ENCODE measurements around the gene CCDC127. TPM values are rescaled to one million over a fixed set of nuclear protein-coding genes. Genes with fewer than 3 reads are reported as not detected.
"Not testable (repeated sequence)": the region's sequence is repeated elsewhere in the genome, so short reads cannot be mapped to it uniquely, and the experiment has no call there.

The CCDC127 gene
- total and polyA plus RNA-seq, 7 donors: 4.1 to 11.2 (median 7.0) TPM

DNA sequence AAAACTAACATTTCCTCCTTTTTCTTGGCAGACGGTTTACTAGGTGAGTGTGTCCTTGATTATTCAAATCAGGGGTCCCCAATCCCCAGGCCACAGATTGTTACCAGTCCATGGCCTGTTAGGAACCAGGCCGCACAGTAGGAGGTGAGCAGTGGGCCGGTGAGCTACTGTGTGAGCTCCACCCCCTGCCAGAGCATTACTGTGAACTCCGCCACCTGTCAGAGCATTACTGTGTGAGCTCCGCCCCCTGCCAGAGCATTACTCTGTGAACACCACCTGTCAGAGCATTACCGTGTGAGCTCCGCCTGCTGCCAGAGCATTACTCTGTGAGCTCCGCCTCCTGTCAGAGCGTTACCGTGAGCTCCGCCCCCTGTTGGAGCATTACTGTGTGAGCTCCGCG is 39.2 kb upstream of the CCDC127 start:
- no peak overlapping the region for H3K27ac ChIP-seq
- H3K4me3 ChIP-seq: no peak overlapping the region
- intact Hi-C loops (cut with DNase I): no loop called here
- DNase-seq (no peak), ATAC-seq (peak in 1 of 4 donors; percentile 51)
- WGBS, 3 donors: 74 to 92% (median 92%) methylated on average over 13 of the region's 13 CpGs
- TF ChIP-seq, protein P1, sequence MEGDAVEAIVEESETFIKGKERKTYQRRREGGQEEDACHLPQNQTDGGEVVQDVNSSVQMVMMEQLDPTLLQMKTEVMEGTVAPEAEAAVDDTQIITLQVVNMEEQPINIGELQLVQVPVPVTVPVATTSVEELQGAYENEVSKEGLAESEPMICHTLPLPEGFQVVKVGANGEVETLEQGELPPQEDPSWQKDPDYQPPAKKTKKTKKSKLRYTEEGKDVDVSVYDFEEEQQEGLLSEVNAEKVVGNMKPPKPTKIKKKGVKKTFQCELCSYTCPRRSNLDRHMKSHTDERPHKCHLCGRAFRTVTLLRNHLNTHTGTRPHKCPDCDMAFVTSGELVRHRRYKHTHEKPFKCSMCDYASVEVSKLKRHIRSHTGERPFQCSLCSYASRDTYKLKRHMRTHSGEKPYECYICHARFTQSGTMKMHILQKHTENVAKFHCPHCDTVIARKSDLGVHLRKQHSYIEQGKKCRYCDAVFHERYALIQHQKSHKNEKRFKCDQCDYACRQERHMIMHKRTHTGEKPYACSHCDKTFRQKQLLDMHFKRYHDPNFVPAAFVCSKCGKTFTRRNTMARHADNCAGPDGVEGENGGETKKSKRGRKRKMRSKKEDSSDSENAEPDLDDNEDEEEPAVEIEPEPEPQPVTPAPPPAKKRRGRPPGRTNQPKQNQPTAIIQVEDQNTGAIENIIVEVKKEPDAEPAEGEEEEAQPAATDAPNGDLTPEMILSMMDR (IDR thresholded peaks at IDR 0.05): no peak
- peaks cover 2 to 52% of the 10 kb centered on the region in 2 donors for H3K36me3 ChIP-seq (ENCODE audit: insufficient read depth in 1 of 2, low read depth in 1 of 2)
- H3K4me1 ChIP-seq: no peaks in the 10 kb centered on the region
- no peaks in the 10 kb centered on the region for H3K9me3 ChIP-seq
- H3K27me3 ChIP-seq (ENCODE audit: insufficient read depth in 3 of 3, low read length in 2 of 3): no peaks in the 10 kb centered on the region

DNA sequence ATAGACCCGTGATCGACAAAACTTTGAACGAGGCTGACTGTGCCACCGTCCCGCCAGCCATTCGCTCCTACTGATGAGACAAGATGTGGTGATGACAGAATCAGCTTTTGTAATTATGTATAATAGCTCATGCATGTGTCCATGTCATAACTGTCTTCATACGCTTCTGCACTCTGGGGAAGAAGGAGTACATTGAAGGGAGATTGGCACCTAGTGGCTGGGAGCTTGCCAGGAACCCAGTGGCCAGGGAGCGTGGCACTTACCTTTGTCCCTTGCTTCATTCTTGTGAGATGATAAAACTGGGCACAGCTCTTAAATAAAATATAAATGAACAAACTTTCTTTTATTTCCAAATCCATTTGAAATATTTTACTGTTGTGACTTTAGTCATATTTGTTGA is 38.4 kb upstream of the CCDC127 start:
- H3K4me1 ChIP-seq; H3K9me3 ChIP-seq; DNase-seq; intact Hi-C loops (cut with DNase I); H3K27ac ChIP-seq; H3K4me3 ChIP-seq; H3K27me3 ChIP-seq (ENCODE audit: insufficient read depth in 3 of 3, low read length in 2 of 3): not testable (repeated sequence)
- peak in 3 of 4 donors; percentile 26 to 65 (median 57) for ATAC-seq
- H3K36me3 ChIP-seq (ENCODE audit: insufficient read depth in 1 of 2, low read depth in 1 of 2): peaks cover 2 to 60% of the 10 kb centered on the region in 2 donors
- 75 to 84% (median 80%) methylated on average over 8 of the region's 8 CpGs for WGBS, 3 donors

DNA sequence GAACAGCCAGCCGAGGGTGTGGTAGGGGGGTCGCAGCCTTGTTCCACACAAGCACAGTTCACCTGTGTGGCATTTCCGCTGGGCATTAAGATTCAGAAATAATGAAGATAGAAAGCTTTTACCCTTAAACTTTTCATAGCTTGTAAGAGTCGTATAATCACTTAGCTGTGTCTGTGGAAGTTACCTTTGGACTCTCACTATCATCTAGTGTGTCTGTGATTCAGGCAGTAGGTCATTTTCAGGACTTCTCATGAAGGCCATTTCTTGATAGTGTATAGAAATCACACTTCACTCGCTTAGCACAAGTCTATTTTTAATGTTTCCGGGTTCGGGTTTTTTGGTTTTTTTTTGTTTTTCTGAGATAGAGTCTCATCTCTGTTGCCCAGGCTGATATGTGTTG is 37.2 kb upstream of the CCDC127 start:
- 93 to 95% (median 95%) methylated on average over 6 to 7 of the region's 7 CpGs for WGBS, 3 donors
- peaks cover 2 to 72% of the 10 kb centered on the region in 2 donors for H3K36me3 ChIP-seq (ENCODE audit: insufficient read depth in 1 of 2, low read depth in 1 of 2)
- H3K27ac ChIP-seq; intact Hi-C loops (cut with DNase I); H3K4me1 ChIP-seq; H3K27me3 ChIP-seq (ENCODE audit: insufficient read depth in 3 of 3, low read length in 2 of 3); H3K4me3 ChIP-seq; DNase-seq; H3K9me3 ChIP-seq: not testable (repeated sequence)
- peak in 1 of 4 donors; percentile 14 for ATAC-seq

DNA sequence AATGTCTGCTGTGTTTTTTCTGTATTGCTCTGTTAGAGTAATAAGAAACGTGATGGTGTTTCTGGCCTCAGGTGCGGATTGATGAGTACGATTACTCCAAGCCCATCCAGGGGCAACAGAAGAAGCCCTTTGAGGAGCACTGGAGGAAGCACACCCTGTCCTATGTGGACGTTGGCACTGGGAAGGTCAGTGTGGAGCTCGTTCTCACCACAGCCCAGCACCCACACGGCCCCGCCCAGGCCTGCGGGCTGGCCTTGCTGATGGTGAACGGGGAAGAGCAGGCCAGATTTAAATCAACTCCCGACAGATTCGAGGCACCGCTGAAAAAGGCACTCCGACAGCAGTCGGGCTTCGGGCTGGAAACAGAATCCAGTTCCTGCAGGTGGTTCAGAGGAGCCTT is 36.4 kb upstream of the CCDC127 start:
- H3K36me3 ChIP-seq (ENCODE audit: insufficient read depth in 1 of 2, low read depth in 1 of 2): peaks cover 2 to 80% of the 10 kb centered on the region in 2 donors
- intact Hi-C loops (cut with DNase I); H3K9me3 ChIP-seq; H3K4me3 ChIP-seq; DNase-seq; H3K27ac ChIP-seq; H3K4me1 ChIP-seq; H3K27me3 ChIP-seq (ENCODE audit: insufficient read depth in 3 of 3, low read length in 2 of 3): not testable (repeated sequence)
- ATAC-seq: peak in 1 of 4 donors; percentile 19
- 92 to 96% (median 94%) methylated on average over 10 to 13 of the region's 15 CpGs for WGBS, 3 donors

DNA sequence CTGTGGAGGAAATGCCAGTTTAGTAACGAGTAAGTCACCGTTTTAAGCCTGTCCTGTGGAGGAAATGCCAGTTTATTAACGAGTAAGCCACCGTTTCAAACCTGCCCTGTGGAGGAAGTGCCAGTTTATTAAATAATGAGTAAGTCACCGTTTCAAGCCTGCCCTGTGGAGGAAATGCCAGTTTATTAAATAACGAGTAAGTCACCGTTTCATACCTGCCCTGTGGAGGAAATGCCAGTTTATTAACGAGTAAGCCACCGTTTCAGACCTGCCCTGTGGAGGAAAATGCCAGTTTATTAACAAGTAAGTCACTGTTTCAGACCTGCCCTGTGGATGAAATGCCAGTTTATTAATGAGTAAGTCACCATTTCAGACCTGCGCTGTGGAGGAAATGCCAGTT is 34.6 kb upstream of the CCDC127 start:
- Histone ChIP-seq H3K4me3 (no peak overlapping the region), H3K9me3 (no peaks in the 10 kb centered on the region), H3K4me1 (no peaks in the 10 kb centered on the region), H3K27ac (no peak overlapping the region), H3K36me3 (ENCODE audit: insufficient read depth in 1 of 2, low read depth in 1 of 2) (peaks cover 2 to 94% of the 10 kb centered on the region in 2 donors), H3K27me3 (ENCODE audit: insufficient read depth in 3 of 3, low read length in 2 of 3) (no peaks in the 10 kb centered on the region)
- ATAC-seq (no peak), DNase-seq (no peak)
- intact Hi-C loops (cut with DNase I): no loop called here
- 57 to 68% (median 57%) methylated on average over 10 of the region's 10 CpGs for WGBS, 3 donors
- TF ChIP-seq, protein P1 (IDR thresholded peaks at IDR 0.05): no peak

DNA sequence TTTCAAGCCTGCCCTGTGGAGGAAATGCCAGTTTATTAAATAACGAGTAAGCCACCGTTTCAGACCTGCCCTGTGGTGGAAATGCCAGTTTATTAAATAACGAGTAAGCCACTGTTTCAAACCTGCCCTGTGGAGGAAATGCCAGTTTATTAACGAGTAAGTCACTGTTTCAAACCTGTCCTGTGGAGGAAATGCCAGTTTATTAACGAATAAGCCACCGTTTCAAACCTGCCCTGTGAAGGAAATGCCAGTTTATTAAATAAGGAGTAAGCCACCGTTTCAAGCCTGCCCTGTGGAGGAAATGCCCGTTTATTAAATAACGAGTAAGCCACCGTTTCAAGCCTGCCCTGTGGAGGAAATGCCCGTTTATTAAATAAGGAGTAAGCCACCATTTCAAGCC is 34.0 kb upstream of the CCDC127 start:
- WGBS, 3 donors: 55 to 61% (median 60%) methylated on average over 11 of the region's 11 CpGs
- H3K27ac ChIP-seq; DNase-seq; H3K4me1 ChIP-seq; ATAC-seq; intact Hi-C loops (cut with DNase I); H3K9me3 ChIP-seq; H3K27me3 ChIP-seq (ENCODE audit: insufficient read depth in 3 of 3, low read length in 2 of 3); H3K4me3 ChIP-seq: not testable (repeated sequence)
- H3K36me3 ChIP-seq (ENCODE audit: insufficient read depth in 1 of 2, low read depth in 1 of 2): peaks cover 0 to 95% of the 10 kb centered on the region in 2 donors

DNA sequence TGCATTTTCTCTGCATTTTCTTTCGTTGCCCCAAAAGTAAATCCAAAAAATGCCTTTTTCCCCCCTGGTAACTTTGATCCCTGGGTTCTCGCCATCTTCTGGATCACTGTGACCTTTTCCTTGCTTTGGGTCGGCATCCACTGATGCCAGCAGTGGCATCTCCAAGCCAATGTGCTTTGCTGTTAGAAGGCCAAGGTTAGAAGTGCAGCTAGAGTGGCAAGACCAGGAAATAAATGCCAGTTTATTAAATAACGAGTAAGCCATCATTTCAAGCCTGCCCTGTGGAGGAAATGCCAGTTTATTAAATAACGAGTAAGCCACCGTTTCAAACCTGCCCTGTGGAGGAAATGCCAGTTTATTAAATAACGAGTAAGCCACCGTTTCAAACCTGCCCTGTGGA is 33.6 kb upstream of the CCDC127 start:
- ATAC-seq; intact Hi-C loops (cut with DNase I); H3K27me3 ChIP-seq (ENCODE audit: insufficient read depth in 3 of 3, low read length in 2 of 3); H3K27ac ChIP-seq; DNase-seq; H3K9me3 ChIP-seq; H3K4me3 ChIP-seq; H3K4me1 ChIP-seq: not testable (repeated sequence)
- H3K36me3 ChIP-seq (ENCODE audit: insufficient read depth in 1 of 2, low read depth in 1 of 2): peaks cover 0 to 95% of the 10 kb centered on the region in 2 donors
- WGBS, 3 donors: 44 to 50% (median 46%) methylated on average over 8 of the region's 8 CpGs

DNA sequence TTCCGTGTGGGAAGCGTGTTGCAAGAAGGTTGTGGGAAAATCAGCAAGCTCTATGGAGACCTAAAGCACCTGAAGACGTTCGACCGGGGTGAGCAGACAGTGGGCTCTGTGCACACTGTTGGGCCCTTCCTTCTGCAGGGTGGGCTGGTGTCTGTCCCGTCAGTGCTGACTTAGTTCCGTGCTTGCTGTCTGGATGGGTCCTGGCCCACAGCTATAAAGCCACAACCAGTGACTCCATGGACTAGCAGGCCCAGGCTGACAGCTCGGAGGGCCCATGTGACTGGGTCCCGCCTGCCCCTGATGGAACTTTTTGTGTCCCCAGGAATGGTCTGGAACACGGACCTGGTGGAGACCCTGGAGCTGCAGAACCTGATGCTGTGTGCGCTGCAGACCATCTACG is 33.1 kb upstream of the CCDC127 start:
- H3K4me3 ChIP-seq; ATAC-seq; intact Hi-C loops (cut with DNase I); H3K27ac ChIP-seq; H3K27me3 ChIP-seq (ENCODE audit: insufficient read depth in 3 of 3, low read length in 2 of 3); H3K9me3 ChIP-seq; H3K4me1 ChIP-seq; DNase-seq: not testable (repeated sequence)
- 95 to 97% (median 96%) methylated on average over 7 to 10 of the region's 12 CpGs for WGBS, 3 donors
- H3K36me3 ChIP-seq (ENCODE audit: insufficient read depth in 1 of 2, low read depth in 1 of 2): peaks cover 0 to 95% of the 10 kb centered on the region in 2 donors

DNA sequence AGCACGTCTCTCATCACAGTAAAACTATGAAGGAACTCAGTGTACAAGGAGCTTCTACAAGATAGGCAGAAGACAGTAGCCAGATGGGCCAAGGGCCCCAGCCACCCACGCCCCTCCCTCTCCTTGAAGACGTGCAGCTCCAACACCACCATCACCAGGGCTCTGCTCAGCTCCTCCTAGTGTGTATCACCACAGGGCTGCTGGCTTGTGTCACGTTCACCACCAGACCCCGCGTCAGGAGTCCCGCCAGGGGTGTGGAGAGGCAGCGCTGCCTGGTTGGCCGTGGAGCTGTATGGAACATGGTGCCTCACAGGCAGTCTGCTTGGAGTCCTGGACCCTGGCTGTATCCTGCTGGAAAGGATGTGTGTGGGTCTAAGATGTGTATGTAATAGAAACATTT is 32.4 kb upstream of the CCDC127 start:
- H3K4me1 ChIP-seq; DNase-seq; H3K9me3 ChIP-seq; H3K4me3 ChIP-seq; H3K27ac ChIP-seq; intact Hi-C loops (cut with DNase I); H3K27me3 ChIP-seq (ENCODE audit: insufficient read depth in 3 of 3, low read length in 2 of 3): not testable (repeated sequence)
- WGBS, 3 donors: 78 to 84% (median 83%) methylated on average over 3 to 9 of the region's 9 CpGs
- peaks cover 0 to 95% of the 10 kb centered on the region in 2 donors for H3K36me3 ChIP-seq (ENCODE audit: insufficient read depth in 1 of 2, low read depth in 1 of 2)
- ATAC-seq: peak in 1 of 4 donors; percentile 42

DNA sequence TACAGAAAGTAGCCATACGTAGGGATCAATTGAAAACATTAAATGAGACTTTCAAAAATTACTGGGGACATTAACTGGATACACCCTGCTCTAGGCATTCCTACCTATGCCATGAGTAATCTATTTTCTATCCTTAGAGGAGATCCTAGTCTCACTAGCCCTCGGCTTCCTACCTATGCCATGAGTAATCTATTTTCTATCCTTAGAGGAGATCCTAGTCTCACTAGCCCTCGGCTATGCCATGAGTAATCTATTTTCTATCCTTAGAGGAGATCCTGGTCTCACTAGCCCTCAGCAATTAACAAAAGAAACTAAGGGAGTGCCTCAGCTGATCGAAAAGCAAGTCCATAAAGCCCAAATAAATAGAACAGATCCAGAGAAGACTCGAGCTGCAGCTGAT is 27.8 kb upstream of the CCDC127 start:
- H3K9me3 ChIP-seq; ATAC-seq; DNase-seq; H3K4me3 ChIP-seq; H3K4me1 ChIP-seq; H3K27ac ChIP-seq; intact Hi-C loops (cut with DNase I); H3K27me3 ChIP-seq (ENCODE audit: insufficient read depth in 3 of 3, low read length in 2 of 3): not testable (repeated sequence)
- WGBS, 3 donors: 82 to 97% (median 93%) methylated on average over 5 of the region's 5 CpGs
- H3K36me3 ChIP-seq (ENCODE audit: insufficient read depth in 1 of 2, low read depth in 1 of 2): peaks cover 0 to 100% of the 10 kb centered on the region in 2 donors
